ENCODE results near the gene LBH.

The LBH gene

DNA sequence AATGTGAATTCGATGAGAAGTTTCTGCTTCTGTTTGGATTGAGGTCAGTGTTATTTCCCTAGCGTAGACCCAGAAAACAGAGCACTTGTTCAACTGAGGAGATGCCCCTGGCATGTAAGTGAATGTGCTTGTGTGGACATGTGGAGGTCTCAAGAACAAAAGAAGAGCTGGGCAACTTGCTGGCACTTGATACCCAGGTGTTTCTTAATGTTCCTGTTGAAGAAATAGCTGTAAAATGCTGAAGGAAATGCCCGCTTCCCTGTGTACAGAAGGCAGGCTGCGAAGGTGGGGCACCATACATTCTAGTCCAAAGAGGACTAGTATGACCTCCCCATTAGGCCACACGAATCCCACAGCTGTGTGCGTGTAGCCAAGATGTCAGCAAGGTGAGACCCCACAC, 9.8 kb upstream of the LBH start:
- no peak for DNase-seq (ENCODE audit: low read depth)
- TF ChIP-seq, protein P1, sequence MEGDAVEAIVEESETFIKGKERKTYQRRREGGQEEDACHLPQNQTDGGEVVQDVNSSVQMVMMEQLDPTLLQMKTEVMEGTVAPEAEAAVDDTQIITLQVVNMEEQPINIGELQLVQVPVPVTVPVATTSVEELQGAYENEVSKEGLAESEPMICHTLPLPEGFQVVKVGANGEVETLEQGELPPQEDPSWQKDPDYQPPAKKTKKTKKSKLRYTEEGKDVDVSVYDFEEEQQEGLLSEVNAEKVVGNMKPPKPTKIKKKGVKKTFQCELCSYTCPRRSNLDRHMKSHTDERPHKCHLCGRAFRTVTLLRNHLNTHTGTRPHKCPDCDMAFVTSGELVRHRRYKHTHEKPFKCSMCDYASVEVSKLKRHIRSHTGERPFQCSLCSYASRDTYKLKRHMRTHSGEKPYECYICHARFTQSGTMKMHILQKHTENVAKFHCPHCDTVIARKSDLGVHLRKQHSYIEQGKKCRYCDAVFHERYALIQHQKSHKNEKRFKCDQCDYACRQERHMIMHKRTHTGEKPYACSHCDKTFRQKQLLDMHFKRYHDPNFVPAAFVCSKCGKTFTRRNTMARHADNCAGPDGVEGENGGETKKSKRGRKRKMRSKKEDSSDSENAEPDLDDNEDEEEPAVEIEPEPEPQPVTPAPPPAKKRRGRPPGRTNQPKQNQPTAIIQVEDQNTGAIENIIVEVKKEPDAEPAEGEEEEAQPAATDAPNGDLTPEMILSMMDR (conservative IDR thresholded peaks at IDR 0.05; ENCODE audit: low read depth, low read length) = no peak
- no peak overlapping the region for H3K4me3 ChIP-seq (ENCODE audit: low read length)

DNA sequence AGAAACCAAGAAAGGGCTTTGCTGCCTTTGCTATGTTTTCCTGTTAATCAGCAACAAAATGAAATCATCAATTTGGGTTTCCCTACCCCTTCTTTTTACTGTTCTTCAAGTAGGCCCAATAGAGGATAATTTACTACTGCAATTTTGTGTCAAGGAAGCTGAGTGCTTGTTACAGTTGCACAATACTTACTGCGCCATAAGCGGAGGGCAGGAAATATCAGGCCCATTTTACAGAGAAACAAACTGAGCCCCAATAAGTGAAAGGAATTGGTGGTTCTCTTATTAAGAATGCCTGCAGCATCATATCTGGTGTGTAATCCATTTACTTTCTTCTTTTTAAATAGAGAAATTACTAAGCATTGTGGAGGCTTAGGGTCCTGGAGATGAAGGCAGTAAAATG, 9.3 kb upstream of the LBH start:
- TF ChIP-seq, protein P1 (conservative IDR thresholded peaks at IDR 0.05; ENCODE audit: low read depth, low read length) = no peak
- H3K4me3 ChIP-seq (ENCODE audit: low read length) = no peak overlapping the region
- DNase-seq (ENCODE audit: low read depth) = no peak

DNA sequence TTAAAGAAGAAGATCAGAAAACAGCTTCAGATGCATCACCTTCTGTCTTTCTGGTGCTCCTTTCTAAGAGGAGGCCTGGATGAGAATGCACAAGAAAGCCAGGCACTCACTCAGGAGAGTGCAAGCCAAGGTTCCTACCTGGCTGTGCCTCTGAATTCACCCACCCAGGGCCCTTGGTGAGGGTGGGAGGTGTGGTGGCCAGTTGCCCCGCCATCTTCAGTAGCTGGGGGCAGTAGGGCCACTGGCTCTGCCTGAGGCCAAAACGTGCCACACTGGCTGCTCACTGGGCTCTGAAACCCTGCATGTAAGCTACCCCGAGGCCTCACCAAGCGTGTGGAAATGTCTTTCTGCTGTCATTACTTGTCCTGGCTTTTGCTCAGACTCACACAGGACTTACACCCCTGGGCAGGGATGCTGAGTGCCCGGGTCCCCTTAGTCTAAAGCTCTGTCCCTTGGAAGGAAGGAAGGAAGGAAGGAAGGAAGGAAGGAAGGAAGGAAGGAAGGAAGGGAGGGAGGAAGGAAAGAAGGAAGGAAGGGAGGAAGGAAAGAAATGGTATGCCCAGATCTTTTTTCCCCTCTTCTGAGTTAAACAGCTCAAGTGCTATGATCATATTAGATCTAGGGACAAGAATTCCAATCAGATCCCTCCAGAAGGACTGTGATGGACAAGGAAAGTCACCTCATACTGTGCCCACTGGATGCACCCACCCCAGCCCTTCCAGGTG, 8.5 kb upstream of the LBH start:
- DNase-seq (ENCODE audit: low read depth) = no peak
- TF ChIP-seq, protein P1 (conservative IDR thresholded peaks at IDR 0.05; ENCODE audit: low read depth, low read length) = no peak

DNA sequence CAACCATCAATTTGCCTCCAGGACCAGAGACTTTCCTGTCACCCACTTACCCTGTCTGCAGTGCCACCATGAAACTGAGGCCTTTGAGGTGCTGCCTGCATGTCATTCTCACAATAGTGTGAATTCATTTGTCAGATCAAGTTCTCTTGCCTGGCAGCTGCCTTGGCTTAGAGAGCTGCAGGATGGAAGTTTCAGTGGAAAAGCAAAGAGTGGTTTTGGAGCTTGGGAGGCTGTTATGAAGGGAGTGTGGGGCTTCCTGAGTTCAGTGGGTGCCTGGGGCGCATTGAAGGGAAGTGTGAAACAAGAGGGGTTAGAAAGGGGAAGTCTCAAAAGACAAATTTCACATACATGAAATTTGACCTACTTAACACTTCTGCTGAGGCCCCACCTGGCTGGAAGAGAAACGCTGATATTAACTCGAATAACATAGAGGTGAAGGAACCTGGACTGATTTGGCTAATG, 7.9 kb upstream of the LBH start:
- DNase-seq (ENCODE audit: low read depth) = no peak
- TF ChIP-seq, protein P1 (conservative IDR thresholded peaks at IDR 0.05; ENCODE audit: low read depth, low read length) = no peak

More for the DNA sequence above, 8.5 kb upstream of the LBH start:
- H3K4me3 ChIP-seq (ENCODE audit: low read length) = no peak overlapping the region

DNA sequence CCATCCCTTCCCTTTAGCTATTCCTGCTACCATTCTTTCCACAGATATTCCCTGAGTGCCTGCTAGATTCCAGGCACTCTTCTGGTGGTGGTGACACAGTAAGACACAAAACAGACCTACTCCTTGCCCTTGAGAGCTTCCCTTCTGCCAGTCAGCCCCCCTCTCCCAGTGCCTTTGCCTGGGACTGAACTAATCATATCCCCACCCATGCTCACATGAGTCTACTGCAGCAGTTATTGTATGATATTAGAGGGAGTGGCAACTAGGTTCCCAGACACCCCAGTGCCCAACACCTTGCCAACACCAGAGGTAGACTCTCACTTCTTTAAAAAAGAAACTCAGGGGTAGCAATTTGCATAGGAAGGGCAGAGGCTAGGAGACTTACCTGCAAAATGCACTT, 7.2 kb upstream of the LBH start:
- TF ChIP-seq, protein P1 (conservative IDR thresholded peaks at IDR 0.05; ENCODE audit: low read depth, low read length) = no peak
- H3K4me3 ChIP-seq (ENCODE audit: low read length) = no peak overlapping the region
- DNase-seq (ENCODE audit: low read depth) = no peak

More for the DNA sequence above, 7.9 kb upstream of the LBH start:
- no peak overlapping the region for H3K4me3 ChIP-seq (ENCODE audit: low read length)

DNA sequence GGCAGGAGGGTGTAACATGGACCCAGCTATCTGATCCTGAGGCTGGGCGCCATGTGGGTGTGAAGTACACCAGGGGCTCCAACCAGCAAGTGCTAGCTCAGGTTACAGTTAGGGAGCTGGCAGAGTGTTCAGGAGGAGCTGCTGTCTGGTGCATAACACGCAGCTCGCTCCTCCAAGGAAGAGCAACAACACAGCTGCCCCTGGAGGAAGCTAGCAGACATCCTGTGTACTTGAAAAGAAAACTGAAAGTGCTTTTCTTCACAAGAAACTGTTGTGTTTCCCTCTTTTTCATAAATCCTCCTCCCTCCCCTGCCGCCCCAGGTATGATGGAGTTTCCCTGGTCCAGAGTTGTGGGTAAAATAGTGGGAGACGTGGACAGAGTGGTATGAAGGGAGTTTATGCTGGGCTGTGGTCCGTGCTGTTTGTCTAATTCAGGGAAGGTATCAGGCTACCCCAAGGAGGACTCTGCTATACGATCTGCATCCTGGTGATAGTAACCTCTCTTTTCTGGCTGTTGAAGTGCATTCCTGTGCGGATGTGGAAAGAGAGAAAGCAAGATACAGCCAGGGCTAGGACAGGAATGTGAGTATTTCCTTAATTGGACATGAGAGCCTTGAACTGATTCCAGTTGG, 6.1 kb upstream of the LBH start:
- no peak for DNase-seq (ENCODE audit: low read depth)
- TF ChIP-seq, protein P1 (conservative IDR thresholded peaks at IDR 0.05; ENCODE audit: low read depth, low read length) = no peak
- H3K4me3 ChIP-seq (ENCODE audit: low read length) = peak overlapping the region; percentile 19

Measured in retinal pigment epithelial cell (primary cell).